WERI-Rb-1 (cell line): Measurements from ENCODE around the gene SIRT2.

Experiments used
- DNase-seq: peaks from one replicate; pipeline ENCODE4 v3.0.0-alpha.2; 2020
- H3K27ac ChIP-seq: fragments of 250-450 bp; sonication (Bioruptor Pico); 2 replicates; pipeline ENCODE4 v1.5.1; 2020; ENCODE audit warnings: mild to moderate bottlenecking, moderate library complexity
- H3K27me3 ChIP-seq: fragments of 250-450 bp; sonication (Bioruptor Pico); 2 replicates; pipeline ENCODE4 v1.5.1; 2021; ENCODE audit warnings: mild to moderate bottlenecking, low read depth, moderate library complexity; ENCODE audit not compliant: insufficient read depth, severe bottlenecking
- H3K36me3 ChIP-seq: fragments of 250-450 bp; sonication (Bioruptor Pico); 2 replicates; pipeline ENCODE4 v1.5.1; 2020; ENCODE audit warnings: mild to moderate bottlenecking, moderate library complexity
- H3K4me3 ChIP-seq: 2 replicates; pipeline ENCODE4 v1.5.1; 2011; ENCODE audit warnings: low read depth, mild to moderate bottlenecking, control low read depth, low read length
- H3K9me3 ChIP-seq: fragments of 250-450 bp; sonication (Bioruptor Pico); 2 replicates; pipeline ENCODE4 v1.5.1; 2021; ENCODE audit warnings: mild to moderate bottlenecking, moderate library complexity; ENCODE audit not compliant: severe bottlenecking
- TF ChIP-seq, protein P1 (sequence below): IDR thresholded peaks from 2 replicates; pipeline ENCODE4 v1.5.1; 2011; ENCODE audit warnings: low read depth, mild to moderate bottlenecking, control low read depth, inconsistent platforms, low read length

SIRT2 gene

DNA sequence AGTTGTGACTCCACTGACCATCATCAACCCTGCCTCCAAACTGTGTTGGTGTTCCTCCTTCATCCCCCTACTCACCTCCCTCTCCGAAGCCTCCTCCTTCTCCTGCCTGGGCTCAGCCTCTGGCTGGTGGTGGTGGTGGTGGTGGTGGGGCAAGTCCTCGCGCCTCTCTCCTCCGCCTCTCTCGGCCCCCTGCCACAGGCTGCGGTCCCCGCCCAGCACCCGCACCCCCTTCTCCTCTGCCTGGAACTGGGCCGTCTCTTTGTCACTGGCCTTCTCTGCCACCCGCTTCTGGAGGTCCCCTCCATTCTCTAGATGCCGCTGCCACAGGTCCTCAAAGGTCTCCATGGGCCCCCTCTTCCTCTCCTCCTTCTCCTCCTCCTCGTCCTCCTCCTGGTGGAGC is 11.1 kb upstream of the SIRT2 start:
- Histone ChIP-seq H3K4me3 (no peak overlapping the region), H3K36me3 (peaks cover 16% of the 10 kb centered on the region), H3K27me3 (no peaks in the 10 kb centered on the region), H3K9me3 (no peaks in the 10 kb centered on the region), H3K27ac (no peak overlapping the region)
- TF ChIP-seq, protein P1, sequence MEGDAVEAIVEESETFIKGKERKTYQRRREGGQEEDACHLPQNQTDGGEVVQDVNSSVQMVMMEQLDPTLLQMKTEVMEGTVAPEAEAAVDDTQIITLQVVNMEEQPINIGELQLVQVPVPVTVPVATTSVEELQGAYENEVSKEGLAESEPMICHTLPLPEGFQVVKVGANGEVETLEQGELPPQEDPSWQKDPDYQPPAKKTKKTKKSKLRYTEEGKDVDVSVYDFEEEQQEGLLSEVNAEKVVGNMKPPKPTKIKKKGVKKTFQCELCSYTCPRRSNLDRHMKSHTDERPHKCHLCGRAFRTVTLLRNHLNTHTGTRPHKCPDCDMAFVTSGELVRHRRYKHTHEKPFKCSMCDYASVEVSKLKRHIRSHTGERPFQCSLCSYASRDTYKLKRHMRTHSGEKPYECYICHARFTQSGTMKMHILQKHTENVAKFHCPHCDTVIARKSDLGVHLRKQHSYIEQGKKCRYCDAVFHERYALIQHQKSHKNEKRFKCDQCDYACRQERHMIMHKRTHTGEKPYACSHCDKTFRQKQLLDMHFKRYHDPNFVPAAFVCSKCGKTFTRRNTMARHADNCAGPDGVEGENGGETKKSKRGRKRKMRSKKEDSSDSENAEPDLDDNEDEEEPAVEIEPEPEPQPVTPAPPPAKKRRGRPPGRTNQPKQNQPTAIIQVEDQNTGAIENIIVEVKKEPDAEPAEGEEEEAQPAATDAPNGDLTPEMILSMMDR, result no peak
- no peak for DNase-seq

DNA sequence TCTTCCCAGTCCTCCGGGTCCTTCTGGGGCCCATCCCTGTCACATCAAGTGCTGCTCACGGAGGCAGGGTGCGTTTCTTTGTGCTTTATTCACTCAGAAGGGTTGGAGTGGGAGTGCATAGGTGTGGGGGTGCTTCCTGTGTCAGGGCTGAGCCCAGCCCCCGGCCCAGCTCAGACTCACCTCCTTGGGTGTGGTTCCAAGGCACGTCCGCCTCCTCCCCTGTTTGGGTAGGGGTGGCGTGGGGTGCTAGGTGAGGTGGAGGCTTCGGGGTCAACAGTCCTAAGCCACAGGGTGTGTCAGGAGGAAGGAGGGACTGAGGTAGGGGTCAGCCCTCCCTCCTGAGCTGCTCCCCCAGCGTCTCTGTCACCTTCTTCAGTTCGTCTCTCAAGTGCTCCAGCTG is 9.5 kb upstream of the SIRT2 start:
- TF ChIP-seq, protein P1, result no peak
- no peaks in the 10 kb centered on the region for H3K27me3 ChIP-seq
- peaks cover 16% of the 10 kb centered on the region for H3K36me3 ChIP-seq

DNA sequence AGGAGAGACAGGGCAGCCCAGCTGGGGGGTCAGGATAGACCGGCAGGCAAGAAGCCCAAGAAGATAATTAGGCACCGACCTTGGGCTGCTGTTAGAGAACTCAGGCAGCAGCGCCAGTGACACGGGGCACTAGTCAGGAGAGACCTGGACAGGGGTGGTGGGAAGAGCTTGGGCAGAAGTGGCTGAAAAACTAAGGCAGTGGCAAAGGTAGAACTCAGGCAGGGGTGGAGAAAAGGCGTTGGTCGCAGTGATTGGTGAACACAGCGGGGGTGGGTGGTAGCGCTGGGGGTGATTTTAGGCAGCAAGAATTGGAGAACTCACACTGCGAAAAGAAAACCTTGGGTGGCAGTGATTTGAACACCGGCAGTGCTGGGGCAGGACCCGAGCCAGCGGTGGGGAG is 8.3 kb upstream of the SIRT2 start:
- H3K36me3 ChIP-seq, result peaks cover 16% of the 10 kb centered on the region
- H3K27me3 ChIP-seq, result no peaks in the 10 kb centered on the region
- H3K4me3 ChIP-seq, result no peak overlapping the region
- H3K9me3 ChIP-seq, result no peaks in the 10 kb centered on the region
- TF ChIP-seq, protein P1, result no peak
- H3K27ac ChIP-seq, result no peak overlapping the region
- no peak for DNase-seq

More for the DNA sequence above, 9.5 kb upstream of the SIRT2 start:
- no peak for DNase-seq
- no peak overlapping the region for H3K4me3 ChIP-seq
- no peak overlapping the region for H3K27ac ChIP-seq
- H3K9me3 ChIP-seq, result no peaks in the 10 kb centered on the region

DNA sequence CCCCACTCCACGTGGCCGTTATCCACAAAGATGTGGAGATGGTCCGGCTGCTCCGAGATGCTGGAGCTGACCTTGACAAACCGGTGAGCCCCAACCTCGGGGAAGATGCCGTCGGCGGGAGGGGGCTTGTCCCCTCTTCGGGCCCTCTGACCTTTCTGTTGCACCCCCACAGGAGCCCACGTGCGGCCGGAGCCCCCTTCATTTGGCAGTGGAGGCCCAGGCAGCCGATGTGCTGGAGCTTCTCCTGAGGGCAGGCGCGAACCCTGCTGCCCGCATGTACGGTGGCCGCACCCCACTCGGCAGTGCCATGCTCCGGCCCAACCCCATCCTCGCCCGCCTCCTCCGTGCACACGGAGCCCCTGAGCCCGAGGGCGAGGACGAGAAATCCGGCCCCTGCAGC is 7.8 kb upstream of the SIRT2 start:
- Histone ChIP-seq H3K27me3 (no peaks in the 10 kb centered on the region), H3K4me3 (no peak overlapping the region), H3K27ac (no peak overlapping the region), H3K36me3 (peaks cover 16% of the 10 kb centered on the region), H3K9me3 (no peaks in the 10 kb centered on the region)
- TF ChIP-seq, protein P1, result no peak
- no peak for DNase-seq

DNA sequence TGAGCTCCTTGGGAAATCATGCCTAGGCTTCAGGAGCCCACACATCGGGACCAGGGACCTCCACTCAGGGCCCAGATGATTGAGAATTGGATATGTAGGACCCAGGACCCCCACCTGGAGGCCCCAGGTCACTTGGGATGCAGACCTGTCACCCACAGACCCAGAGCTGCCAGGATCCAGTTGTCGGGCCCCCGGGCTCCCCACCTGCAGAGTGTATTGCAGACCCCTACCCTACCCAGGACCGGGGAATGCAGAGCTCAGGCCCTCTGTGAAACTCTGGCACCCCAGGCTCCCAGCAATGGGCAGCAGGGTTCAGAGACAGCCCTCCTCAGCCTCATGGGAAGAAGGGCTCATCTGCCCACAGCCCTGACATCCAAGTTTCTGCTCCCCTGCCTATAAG is 6.2 kb upstream of the SIRT2 start:
- H3K9me3 ChIP-seq, result no peaks in the 10 kb centered on the region
- DNase-seq, result no peak
- TF ChIP-seq, protein P1, result no peak
- H3K27ac ChIP-seq, result no peak overlapping the region
- H3K4me3 ChIP-seq, result no peak overlapping the region
- no peaks in the 10 kb centered on the region for H3K27me3 ChIP-seq
- peaks cover 16% of the 10 kb centered on the region for H3K36me3 ChIP-seq
